Measurements from ENCODE around the gene CRYBB1.

DNA sequence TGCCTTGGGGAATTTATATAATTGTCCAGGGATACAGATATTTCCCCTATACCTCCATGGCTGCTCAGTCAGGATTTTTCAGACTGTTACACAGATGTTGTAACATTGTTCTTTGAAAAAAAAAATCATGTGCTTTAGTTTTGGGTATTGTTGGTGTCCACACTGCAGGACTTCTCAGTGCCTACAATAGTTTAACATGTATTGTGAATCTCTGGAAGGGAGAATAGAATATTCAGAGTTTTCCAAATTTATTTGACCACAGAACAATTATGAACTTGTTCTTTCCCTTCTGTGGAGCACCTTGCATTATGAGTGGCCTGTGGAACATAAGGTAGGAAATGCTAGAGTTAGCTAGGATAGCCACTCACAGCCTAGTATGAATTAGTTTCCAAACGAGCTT lies 18.5 kb upstream of the CRYBB1 start:
- TF ChIP-seq CTCF (IDR thresholded peaks at IDR 0.05; ENCODE audit: low read depth, low read length) (no peak), EZH2phosphoT487 (IDR thresholded peaks at IDR 0.05; ENCODE audit: low read depth) (no peak)
